ENCODE data around the gene SLC36A4.
"Not testable (repeated sequence)": the region's sequence is repeated elsewhere in the genome, so short reads cannot be mapped to it uniquely, and the experiment has no call there.

SLC36A4 gene

GRCh38 chr11:93193731-93194130 is 4.1 kb downstream of the SLC36A4 start:
- DNase-seq (ENCODE audit: low spot score): no peak

GRCh38 chr11:93192163-93192562 is 5.6 kb downstream of the SLC36A4 start:
- DNase-seq (ENCODE audit: low spot score): no peak

GRCh38 chr11:93189462-93189861 is 8.3 kb downstream of the SLC36A4 start:
- no peak for DNase-seq (ENCODE audit: low spot score)

- DNase-seq (ENCODE audit: low spot score): no peak
Measured at GRCh38 chr11:93188726-93189125, 9.1 kb downstream of the SLC36A4 start.

GRCh38 chr11:93187290-93187689 is 10.5 kb downstream of the SLC36A4 start:
- DNase-seq (ENCODE audit: low spot score): no peak

GRCh38 chr11:93177891-93178290 is 19.9 kb downstream of the SLC36A4 start:
- not testable (repeated sequence) for DNase-seq (ENCODE audit: low spot score)

- DNase-seq (ENCODE audit: low spot score): no peak
Measured at GRCh38 chr11:93169950-93170561, 27.7 kb downstream of the SLC36A4 start.

- no peak for DNase-seq (ENCODE audit: low spot score)
Measured at GRCh38 chr11:93169143-93169542, 28.6 kb downstream of the SLC36A4 start.

- no peak for DNase-seq (ENCODE audit: low spot score)
Measured at GRCh38 chr11:93166862-93167261, 30.9 kb downstream of the SLC36A4 start.

GRCh38 chr11:93166194-93166593 is 31.6 kb downstream of the SLC36A4 start:
- no peak for DNase-seq (ENCODE audit: low spot score)

GRCh38 chr11:93160808-93161207 is 37.0 kb downstream of the SLC36A4 start:
- no peak for DNase-seq (ENCODE audit: low spot score)

- DNase-seq (ENCODE audit: low spot score): no peak
Measured at GRCh38 chr11:93160156-93160555, 37.6 kb downstream of the SLC36A4 start.

- no peak for DNase-seq (ENCODE audit: low spot score)
Measured at GRCh38 chr11:93159721-93160120, 38.1 kb downstream of the SLC36A4 start.

- DNase-seq (ENCODE audit: low spot score): no peak
Measured at GRCh38 chr11:93155738-93156137, 42.1 kb downstream of the SLC36A4 start.

- DNase-seq (ENCODE audit: low spot score): no peak
Measured at GRCh38 chr11:93145390-93145915, 52.3 kb downstream of the SLC36A4 start.

- DNase-seq (ENCODE audit: low spot score): no peak
Measured at GRCh38 chr11:93143800-93144199, 54.0 kb downstream of the SLC36A4 start.

- DNase-seq (ENCODE audit: low spot score): no peak
Measured at GRCh38 chr11:93143186-93143585, 54.6 kb downstream of the SLC36A4 start.

GRCh38 chr11:93133488-93134109 is 64.2 kb downstream of the SLC36A4 start:
- no peak for DNase-seq (ENCODE audit: low spot score)

GRCh38 chr11:93132836-93133235 is 65.0 kb downstream of the SLC36A4 start:
- no peak for DNase-seq (ENCODE audit: low spot score)

GRCh38 chr11:93131709-93132108 is 66.1 kb downstream of the SLC36A4 start:
- DNase-seq (ENCODE audit: low spot score): no peak

GRCh38 chr11:93128574-93128973 is 69.2 kb downstream of the SLC36A4 start:
- no peak for DNase-seq (ENCODE audit: low spot score)

GRCh38 chr11:93123351-93123898 is 74.4 kb downstream of the SLC36A4 start:
- no peak for DNase-seq (ENCODE audit: low spot score)

GRCh38 chr11:93122535-93123235 is 75.1 kb downstream of the SLC36A4 start:
- no peak for DNase-seq (ENCODE audit: low spot score)
